IMR-90 (cell line): ENCODE results near the gene NEXN. TPM values are rescaled to one million over a fixed set of nuclear protein-coding genes. Genes with fewer than 3 reads are reported as not detected.
A peak's percentile ranks its signal among the peaks of the same experiment; 100 is the strongest.

ENCODE experiments used
- ATAC-seq: fragments of 200-7000 bp; cut with Tn5 transposase; 2 replicates; pipeline ENCODE4 v1.9.1; 2020; ENCODE audit warnings: low read depth, mild to moderate bottlenecking, moderate library complexity
- BruUV-seq: library from RNA; stranded (reverse); fragments of 400-500 nt; replicated peaks from 2 replicates; lab custom pipeline; 2021; lab: Mats Ljungman, UMichigan
- CTCF ChIA-PET: fragments of 300-600 bp; formaldehyde crosslinking; extraction: SDS; loops from one replicate; lab custom pipeline; 2021; ENCODE audit warnings: antibody characterized with exemption; lab: Yijun Ruan, JAX
- POLR2A ChIA-PET: fragments of 300-600 bp; sonication (Branson Sonifier 250); formaldehyde crosslinking; loops from one replicate; lab custom pipeline; 2022; ENCODE audit warnings: antibody characterized with exemption; ENCODE audit not compliant: unreplicated experiment; lab: Charles Lee
- DNase-seq: peaks from one replicate; pipeline ENCODE4 v3.0.0; 2013
- H2AFZ ChIP-seq: replicated peaks from 2 replicates; pipeline ENCODE3; 2013; ENCODE audit warnings: low read length, mild to moderate bottlenecking; ENCODE audit not compliant: poor library complexity
- H2AK5ac ChIP-seq: 2 replicates; pipeline ENCODE4 v1.6.1; 2013; ENCODE audit warnings: low read depth, low read length, inconsistent platforms
- H2AK9ac ChIP-seq: replicated peaks from 2 replicates; pipeline ENCODE3; 2013; ENCODE audit warnings: mild to moderate bottlenecking, low read depth, low read length, moderate library complexity; ENCODE audit not compliant: poor library complexity
- H2BK120ac ChIP-seq: 2 replicates; pipeline ENCODE4 v1.6.1; 2013; ENCODE audit warnings: low read depth, low read length, inconsistent platforms
- H2BK15ac ChIP-seq: 3 replicates; pipeline ENCODE4 v1.6.1; 2013; ENCODE audit warnings: low read depth, low read length, inconsistent platforms
- H2BK20ac ChIP-seq: 2 replicates; pipeline ENCODE4 v1.6.1; 2013; ENCODE audit warnings: low read depth, mild to moderate bottlenecking, inconsistent platforms, low read length, moderate library complexity
- H2BK5ac ChIP-seq: 2 replicates; pipeline ENCODE4 v1.6.1; 2013; ENCODE audit warnings: mild to moderate bottlenecking, low read depth, low read length, inconsistent platforms; ENCODE audit not compliant: poor library complexity, severe bottlenecking
- H3K14ac ChIP-seq: replicated peaks from 2 replicates; pipeline ENCODE4 v1.6.1; 2013; ENCODE audit warnings: low read depth, low read length, inconsistent platforms
- H3K18ac ChIP-seq: 2 replicates; pipeline ENCODE4 v1.6.1; 2013; ENCODE audit warnings: low read depth, low read length, control low read depth
- H3K23ac ChIP-seq: 2 replicates; pipeline ENCODE4 v1.6.1; 2013; ENCODE audit warnings: low read depth, low read length, inconsistent platforms
- H3K27ac ChIP-seq: 2 replicates; pipeline ENCODE4 v1.5.1; 2013; ENCODE audit warnings: mild to moderate bottlenecking, control low read depth, low read length; ENCODE audit not compliant: insufficient read depth
- H3K27me3 ChIP-seq: 2 replicates; pipeline ENCODE4 v1.6.1; 2013; ENCODE audit warnings: low read length; ENCODE audit not compliant: control insufficient read depth, insufficient read depth
- H3K36me3 ChIP-seq: 2 replicates; pipeline ENCODE4 v1.6.1; 2013; ENCODE audit warnings: low read length, mixed read lengths; ENCODE audit not compliant: control insufficient read depth, insufficient read depth
- H3K4ac ChIP-seq: 2 replicates; pipeline ENCODE4 v1.6.1; 2013; ENCODE audit warnings: low read depth, low read length, inconsistent platforms
- H3K4me1 ChIP-seq: 2 replicates; pipeline ENCODE4 v1.6.1; 2013; ENCODE audit warnings: low read length, mixed read lengths; ENCODE audit not compliant: control insufficient read depth, insufficient read depth
- H3K4me2 ChIP-seq: 2 replicates; pipeline ENCODE4 v1.6.1; 2013; ENCODE audit warnings: low read depth, mild to moderate bottlenecking, control low read depth, low read length, moderate library complexity
- H3K4me3 ChIP-seq: 2 replicates; pipeline ENCODE4 v1.5.1; 2013; ENCODE audit warnings: low read depth, mild to moderate bottlenecking, control low read depth, low read length, moderate library complexity; ENCODE audit not compliant: insufficient read depth
- H3K56ac ChIP-seq: 2 replicates; pipeline ENCODE4 v1.6.1; 2013; ENCODE audit warnings: low read length, inconsistent platforms; ENCODE audit not compliant: insufficient read depth; ENCODE audit errors: extremely low read depth
- H3K79me1 ChIP-seq, 2 experiments: 2 replicates each; pipeline ENCODE4 v1.6.1; 2013; ENCODE audit warnings: low read length in 2 of 2, inconsistent platforms in 1 of 2, low read depth in 1 of 2
- H3K9ac ChIP-seq: 2 replicates; pipeline ENCODE4 v1.6.1; 2013; ENCODE audit warnings: low read depth, low read length, control low read depth
- H3K9me1 ChIP-seq: 2 replicates; pipeline ENCODE4 v1.6.1; 2013; ENCODE audit warnings: low read length, inconsistent platforms; ENCODE audit not compliant: insufficient read depth
- H3K9me3 ChIP-seq: 2 replicates; pipeline ENCODE4 v1.6.1; 2013; ENCODE audit warnings: low read length; ENCODE audit not compliant: control insufficient read depth, insufficient read depth
- H4K20me1 ChIP-seq: 2 replicates; pipeline ENCODE4 v1.6.1; 2013; ENCODE audit warnings: low read length, inconsistent platforms; ENCODE audit not compliant: insufficient read depth
- H4K5ac ChIP-seq: 2 replicates; pipeline ENCODE4 v1.6.1; 2013; ENCODE audit warnings: mild to moderate bottlenecking, low read depth, low read length, control low read depth
- H4K8ac ChIP-seq, 2 experiments: 2 replicates each; pipeline ENCODE4 v1.6.1; 2013; ENCODE audit warnings: low read depth in 2 of 2, low read length in 2 of 2, control low read depth in 1 of 2, inconsistent platforms in 1 of 2
- H4K91ac ChIP-seq: 2 replicates; pipeline ENCODE4 v1.6.1; 2013; ENCODE audit warnings: low read depth, low read length, inconsistent platforms; ENCODE audit not compliant: insufficient read depth
- CHD1 ChIP-seq: IDR thresholded peaks from 2 replicates; pipeline ENCODE4 v1.6.1; 2012; ENCODE audit warnings: low read depth, low read length, improper control_type of control experiment
- CTCF ChIP-seq: conservative IDR thresholded peaks from 2 replicates; pipeline ENCODE4 v1.5.1; 2012; ENCODE audit warnings: mild to moderate bottlenecking, low read depth, low read length, improper control_type of control experiment
- ELK1 ChIP-seq: fragments of 150-350 bp; IDR thresholded peaks from 2 replicates; pipeline ENCODE4 v1.6.1; 2016; ENCODE audit warnings: low read depth, mild to moderate bottlenecking, low read length, moderate library complexity, borderline replicate concordance
- FOS ChIP-seq: fragments of 150-350 bp; IDR thresholded peaks from 2 replicates; pipeline ENCODE4 v1.6.1; 2016; ENCODE audit warnings: low read depth, low read length
- MAFK ChIP-seq: IDR thresholded peaks from 2 replicates; pipeline ENCODE4 v1.6.1; 2012; ENCODE audit warnings: low read depth, low read length, improper control_type of control experiment
- MAZ ChIP-seq: IDR thresholded peaks from 2 replicates; pipeline ENCODE4 v1.6.1; 2012; ENCODE audit warnings: low read depth, mild to moderate bottlenecking, low read length, improper control_type of control experiment, moderate library complexity, borderline replicate concordance
- RAD21 ChIP-seq: IDR thresholded peaks from 2 replicates; pipeline ENCODE4 v1.6.1; 2012; ENCODE audit warnings: low read length, improper control_type of control experiment
- RFX5 ChIP-seq: IDR thresholded peaks from 2 replicates; pipeline ENCODE4 v1.8.0; 2012; ENCODE audit warnings: low read depth, mild to moderate bottlenecking, low read length, moderate library complexity
- SMC3 ChIP-seq: fragments of 150-350 bp; IDR thresholded peaks from 2 replicates; pipeline ENCODE4 v1.6.1; 2016; ENCODE audit warnings: low read depth, mild to moderate bottlenecking, antibody characterized with exemption, low read length, moderate library complexity
- USF2 ChIP-seq: fragments of 150-350 bp; IDR thresholded peaks from 2 replicates; pipeline ENCODE4 v1.6.1; 2017; ENCODE audit warnings: mild to moderate bottlenecking, antibody characterized with exemption, low read length, low read depth
- WGBS, 2 experiments: methylation state at CpG; one replicate each; pipeline versions ENCODE4 v1.1.5 to v1.1.7; 2013; ENCODE audit warnings: missing lambda C conversion rate in 2 of 2; ENCODE audit not compliant: insufficient read length in 1 of 2; ENCODE audit errors: extremely low coverage in 2 of 2; 5-methylcytosine and 5-hydroxymethylcytosine counted together
- dilution Hi-C: fragments of 300-500 bp; cut with HindIII; formaldehyde crosslinking; loops from one replicate; pipeline ENCODE4 v1.14.3; 2018; ENCODE audit warnings: low sequenced_read_pairs; ENCODE audit not compliant: unreplicated experiment
- in situ Hi-C: fragments of 300-500 bp; cut with MboI; formaldehyde crosslinking; loops from 3 replicates; pipeline ENCODE4 v1.14.3; 2019; ENCODE audit warnings: low sequenced_read_pairs, inconsistent platforms, mixed read lengths
- intact Hi-C: fragments of 100-400 bp; cut with micrococcal nuclease; formaldehyde crosslinking; loops from 2 replicates; pipeline ENCODE4 v1.10.0; 2022
- polyA plus RNA-seq, 3 experiments: library from polyadenylated mRNA; depleted of rRNA; stranded (reverse); fragments of >200 nt; gene quantifications; 2 replicates each; pipeline ENCODE4 v1.2.3, GENCODE V29; 2012; ENCODE audit warnings: low replicate concordance in 1 of 3
- total RNA-seq: library from RNA; depleted of rRNA; stranded (reverse); fragments of >200 nt; gene quantifications from 2 replicates; pipeline ENCODE4 v1.2.3, GENCODE V29; 2012

The NEXN gene
- total and polyA plus RNA-seq, 2 of the 4 experiments (the other 2 are of a cell fraction), result 5.2 to 16.1 TPM

- no peak overlapping the region for H3K4me3 ChIP-seq
- no peak for DNase-seq
- no peak overlapping the region for H2BK20ac ChIP-seq
- no peak overlapping the region for H3K23ac ChIP-seq
- intact Hi-C loops, result no loop called here
- peaks cover 12 to 40% of the 10 kb centered on the region in 2 experiments for H3K79me1 ChIP-seq
- dilution Hi-C loops, result no loop called here
- peak overlapping the region; percentile 40; the same call in 1 of the 2 replicates for H4K5ac ChIP-seq
- H2AFZ ChIP-seq, result no peak overlapping the region
- peak overlapping the region; percentile 50; the same call in 1 of the 2 replicates for H3K18ac ChIP-seq
- H4K91ac ChIP-seq, result no peak overlapping the region
- peak overlapping the region; percentile 24 for H2BK5ac ChIP-seq
- H3K27ac ChIP-seq, result no peak overlapping the region
- H2AK9ac ChIP-seq, result no peak overlapping the region
- in situ Hi-C loops, result no loop called here
- H3K14ac ChIP-seq, result no peak overlapping the region
- no CpG with 5 or more reads among the region's 1 CpG for WGBS, 2 experiments
- H2BK15ac ChIP-seq, result no peak overlapping the region
- no peaks in the 10 kb centered on the region for H4K20me1 ChIP-seq
- ATAC-seq, result no peak
- H3K9me3 ChIP-seq, result 0 out of 2 replicates have a peak, but pooled peaks cover 4% of the 10 kb centered on the region
- no peaks in the 10 kb centered on the region for H3K27me3 ChIP-seq
- H4K8ac ChIP-seq, result no peak overlapping the region
- peaks cover 2% of the 10 kb centered on the region; the same call in 1 of the 2 replicates for H3K4me1 ChIP-seq
- no peak overlapping the region for H2BK120ac ChIP-seq
- no peak overlapping the region for H3K4ac ChIP-seq
- no peak overlapping the region; the same call in 1 of the 2 replicates for H3K9ac ChIP-seq
- TF ChIP-seq RFX5 (no peak), FOS (no peak), RAD21 (no peak), SMC3 (no peak), ELK1 (no peak), MAZ (no peak), USF2 (no peak), CHD1 (no peak), CTCF (no peak), MAFK (no peak)
- ChIA-PET CTCF (no interaction called here), POLR2A (no interaction called here)
- H3K4me2 ChIP-seq, result no peak overlapping the region
- no TSS peak for BruUV-seq
- peaks cover 4% of the 10 kb centered on the region; the same call in 1 of the 2 replicates for H3K36me3 ChIP-seq
- H3K9me1 ChIP-seq, result no peaks in the 10 kb centered on the region; the same call in 1 of the 2 replicates
- no peak overlapping the region for H3K56ac ChIP-seq
- no peak overlapping the region for H2AK5ac ChIP-seq
Measured at GRCh38 chr1:77881061-77881460, 7.4 kb upstream of the NEXN start.
